Measurements from ENCODE around the gene RGS9BP.
"Not testable (repeated sequence)": the region's sequence is repeated elsewhere in the genome, so short reads cannot be mapped to it uniquely, and the experiment has no call there.

Gene RGS9BP

GRCh38 chr19:32675720-32676185, at the start of gene RGS9BP:
RGS9BP (plus strand) TSS chr19:32675848; CDS start chr19:32676264, 416 bp downstream.
- DNase-seq (ENCODE audit: low read depth in 2 of 2) = no peak

GRCh38 chr19:32626969-32627368, 48.7 kb upstream of the RGS9BP start:
- no peak for DNase-seq (ENCODE audit: low read depth in 2 of 2)

- DNase-seq (ENCODE audit: low read depth in 2 of 2) = no peak
Measured at GRCh38 chr19:32627714-32628270, 47.9 kb upstream of the RGS9BP start.

- DNase-seq (ENCODE audit: low read depth in 2 of 2) = no peak
Measured at GRCh38 chr19:32630338-32630737, 45.3 kb upstream of the RGS9BP start.

GRCh38 chr19:32631381-32631780, 44.3 kb upstream of the RGS9BP start:
- DNase-seq (ENCODE audit: low read depth in 2 of 2) = no peak

- DNase-seq (ENCODE audit: low read depth in 2 of 2) = no peak
Measured at GRCh38 chr19:32637480-32637879, 38.2 kb upstream of the RGS9BP start.

GRCh38 chr19:32638625-32639024, 37.0 kb upstream of the RGS9BP start:
- DNase-seq (ENCODE audit: low read depth in 2 of 2) = no peak

GRCh38 chr19:32642771-32643170, 32.9 kb upstream of the RGS9BP start:
- DNase-seq (ENCODE audit: low read depth in 2 of 2) = no peak

- DNase-seq (ENCODE audit: low read depth in 2 of 2) = no peak
Measured at GRCh38 chr19:32646556-32646955, 29.1 kb upstream of the RGS9BP start.

- DNase-seq (ENCODE audit: low read depth in 2 of 2) = no peak
Measured at GRCh38 chr19:32647361-32647760, 28.3 kb upstream of the RGS9BP start.

- no peak for DNase-seq (ENCODE audit: low read depth in 2 of 2)
Measured at GRCh38 chr19:32649751-32650150, 25.9 kb upstream of the RGS9BP start.

- no peak for DNase-seq (ENCODE audit: low read depth in 2 of 2)
Measured at GRCh38 chr19:32650671-32651070, 25.0 kb upstream of the RGS9BP start.

- no peak for DNase-seq (ENCODE audit: low read depth in 2 of 2)
Measured at GRCh38 chr19:32651729-32652140, 23.9 kb upstream of the RGS9BP start.

GRCh38 chr19:32652331-32652730, 23.3 kb upstream of the RGS9BP start:
- not testable (repeated sequence) for DNase-seq (ENCODE audit: low read depth in 2 of 2)

GRCh38 chr19:32652894-32653598, 22.6 kb upstream of the RGS9BP start:
- no peak for DNase-seq (ENCODE audit: low read depth in 2 of 2)

GRCh38 chr19:32653599-32653915, 22.1 kb upstream of the RGS9BP start:
- DNase-seq (ENCODE audit: low read depth in 2 of 2) = no peak

GRCh38 chr19:32656379-32656778, 19.3 kb upstream of the RGS9BP start:
- not testable (repeated sequence) for DNase-seq (ENCODE audit: low read depth in 2 of 2)

GRCh38 chr19:32658075-32658474, 17.6 kb upstream of the RGS9BP start:
- no peak for DNase-seq (ENCODE audit: low read depth in 2 of 2)

- no peak for DNase-seq (ENCODE audit: low read depth in 2 of 2)
Measured at GRCh38 chr19:32658527-32658926, 17.1 kb upstream of the RGS9BP start.

GRCh38 chr19:32661318-32661717, 14.3 kb upstream of the RGS9BP start:
- no peak for DNase-seq (ENCODE audit: low read depth in 2 of 2)

GRCh38 chr19:32662186-32662585, 13.5 kb upstream of the RGS9BP start:
- no peak for DNase-seq (ENCODE audit: low read depth in 2 of 2)

- no peak for DNase-seq (ENCODE audit: low read depth in 2 of 2)
Measured at GRCh38 chr19:32666084-32666483, 9.6 kb upstream of the RGS9BP start.

GRCh38 chr19:32669310-32669709, 6.3 kb upstream of the RGS9BP start:
- DNase-seq (ENCODE audit: low read depth in 2 of 2) = no peak
